Body of pancreas (tissue), 4 donors: Measurements from ENCODE around the gene ELOVL4. TPM values are rescaled to one million over a fixed set of nuclear protein-coding genes. Genes with fewer than 3 reads are reported as not detected.

Experiments used
- ATAC-seq: fragments of 150-250 bp; one replicate; pipeline ENCODE4 v1.9.1; 2016
- DNase-seq, 4 donors: peaks; one replicate each; pipeline ENCODE4 v3.0.0-alpha.2; 2019
- H3K27ac ChIP-seq, 4 donors: fragments of 200-600 bp; sonication (generic); 1 replicate in 3 of 4; 2 replicates in 1 of 4; pipeline versions ENCODE4 v1.5.1 to v1.6.1; 2016 to 2019; ENCODE audit warnings: mild to moderate bottlenecking in 1 of 4, mixed read lengths in 1 of 4, moderate library complexity in 1 of 4
- H3K27me3 ChIP-seq, 2 donors: fragments of 200-600 bp; sonication (generic); one replicate each; pipeline ENCODE4 v1.6.0; 2016; ENCODE audit warnings: mild to moderate bottlenecking in 1 of 2
- H3K36me3 ChIP-seq, 2 donors: fragments of 200-600 bp; sonication (generic); replicated peaks in 1 of 2; 2 replicates each; pipeline ENCODE4 v1.5.1; 2016; ENCODE audit warnings: low read depth in 2 of 2; ENCODE audit not compliant: insufficient read depth in 1 of 2
- H3K4me1 ChIP-seq: fragments of 200-600 bp; sonication (generic); one replicate; pipeline ENCODE4 v1.6.0; 2016
- H3K4me3 ChIP-seq, 2 donors: fragments of 200-600 bp; sonication (generic); 1 replicate in 1 of 2; 2 replicates in 1 of 2; pipeline ENCODE4 v1.5.1; 2016 to 2019
- H3K9me3 ChIP-seq, 3 donors: fragments of 200-600 bp; sonication (generic); 1 replicate in 2 of 3; 2 replicates in 1 of 3; pipeline ENCODE4 v1.5.1; 2016
- CTCF ChIP-seq, 7 experiments: fragments of 450-650 bp in 4 of 7; fragments of 200-600 bp in 3 of 7; sonication (generic) in 3 of 7; IDR thresholded peaks; one replicate each; pipeline ENCODE4 v1.5.1; 2016 to 2019; ENCODE audit warnings: antibody characterized with exemption in 7 of 7
- POLR2A ChIP-seq, 3 donors: fragments of 450-650 bp; IDR thresholded peaks; one replicate each; pipeline ENCODE4 v1.6.1; 2016; ENCODE audit warnings: antibody characterized with exemption in 3 of 3, mild to moderate bottlenecking in 2 of 3
- WGBS, 2 donors: methylation state at CpG; one replicate each; pipeline ENCODE4 v1.1.5; 2017; 5-methylcytosine and 5-hydroxymethylcytosine counted together
- intact Hi-C: fragments of 100-400 bp; cut with DNase I; formaldehyde crosslinking; loops from one replicate; pipeline ENCODE4 v1.15.1; 2023
- total RNA-seq, 2 donors: library from RNA; depleted of rRNA; stranded (reverse); fragments of >200 nt; gene quantifications; one replicate each; pipeline ENCODE4 v1.1.0, GENCODE V29; 2016

ELOVL4 gene
- total RNA-seq, 2 donors from 2014 or later = 0.52 TPM; not detected in 1

DNA sequence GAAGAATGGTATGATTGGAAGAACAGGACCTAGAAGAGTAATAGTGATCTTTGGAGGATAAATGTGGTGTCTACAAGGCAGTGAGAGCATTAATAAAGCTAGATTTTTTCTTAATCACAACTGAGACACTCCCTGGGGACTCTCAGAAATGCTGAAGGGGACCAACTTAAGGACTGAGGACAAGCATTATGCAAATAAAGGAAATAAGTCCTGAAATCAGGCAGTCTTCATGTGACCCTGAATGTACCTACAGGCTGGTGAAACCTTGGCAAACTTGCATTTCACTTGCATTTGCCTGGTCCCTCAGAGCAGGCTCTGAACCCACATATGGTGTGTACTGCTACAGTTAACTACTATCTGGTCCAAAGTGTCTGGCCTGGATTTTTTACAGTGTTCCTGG, 37.8 kb upstream of the ELOVL4 start:
- DNase-seq (no peak), ATAC-seq (no peak)
- intact Hi-C loops = no loop called here
- H3K27me3 ChIP-seq = no peaks in the 10 kb centered on the region
- TF ChIP-seq POLR2A (IDR thresholded peaks at IDR 0.05) (no peak), CTCF (IDR thresholded peaks at IDR 0.05) (no peak)
- H3K27ac ChIP-seq = no peak overlapping the region
- H3K4me3 ChIP-seq = no peak overlapping the region
- H3K9me3 ChIP-seq = no peaks in the 10 kb centered on the region
- no peaks in the 10 kb centered on the region for H3K36me3 ChIP-seq
- no peaks in the 10 kb centered on the region for H3K4me1 ChIP-seq

DNA sequence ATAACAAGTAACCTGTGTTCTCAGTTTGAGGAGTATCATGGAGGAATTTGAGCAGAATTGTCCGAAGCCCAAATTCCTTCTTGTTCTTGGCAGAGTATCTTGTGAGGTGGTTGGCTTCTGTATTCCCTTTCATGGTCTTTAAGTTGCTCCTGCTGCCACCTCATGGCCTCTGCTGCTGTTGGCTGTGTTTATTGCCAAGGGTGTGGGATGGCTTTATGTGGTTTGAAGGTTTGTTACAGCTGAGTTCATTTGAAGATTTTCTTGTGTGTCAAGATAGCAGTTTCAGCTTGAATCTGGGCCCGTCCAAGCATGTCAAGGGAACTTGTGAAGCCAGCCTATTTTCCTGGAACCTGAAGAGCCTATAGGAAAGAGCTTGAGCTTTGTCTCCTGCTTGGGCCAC, 36.9 kb upstream of the ELOVL4 start:
- no peaks in the 10 kb centered on the region for H3K36me3 ChIP-seq
- ATAC-seq (no peak), DNase-seq (no peak)
- TF ChIP-seq CTCF (IDR thresholded peaks at IDR 0.05) = no peak
- no peak for TF ChIP-seq POLR2A (IDR thresholded peaks at IDR 0.05)
- no peak overlapping the region for H3K4me3 ChIP-seq
- H3K9me3 ChIP-seq = no peaks in the 10 kb centered on the region
- H3K4me1 ChIP-seq = no peaks in the 10 kb centered on the region
- intact Hi-C loops = no loop called here
- 51 to 67% methylated on average over 2 of the region's 2 CpGs for WGBS, 2 donors
- no peak overlapping the region for H3K27ac ChIP-seq
- H3K27me3 ChIP-seq = no peaks in the 10 kb centered on the region

DNA sequence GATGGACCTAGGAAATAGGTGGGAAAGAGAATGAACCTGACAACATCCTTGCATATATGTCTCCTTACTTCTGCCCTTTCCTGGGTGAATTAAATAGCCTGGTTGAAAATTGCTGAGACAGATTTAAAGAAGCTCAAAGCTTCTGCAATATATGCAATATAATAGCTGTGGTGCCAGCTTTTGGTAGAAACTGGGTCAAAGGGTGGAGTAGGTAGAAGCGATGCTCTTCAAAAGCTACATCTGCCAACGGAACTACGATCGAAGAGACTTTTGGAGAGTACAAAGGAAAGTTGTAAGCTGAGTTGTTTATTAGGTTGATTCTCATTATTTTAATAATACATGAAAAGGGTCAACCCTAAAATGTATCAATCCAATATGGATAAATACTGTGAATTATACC, 34.3 kb upstream of the ELOVL4 start:
- Histone ChIP-seq H3K27me3 (no peaks in the 10 kb centered on the region), H3K4me1 (no peaks in the 10 kb centered on the region), H3K36me3 (no peaks in the 10 kb centered on the region), H3K27ac (no peak overlapping the region), H3K4me3 (no peak overlapping the region), H3K9me3 (no peaks in the 10 kb centered on the region)
- intact Hi-C loops = no loop called here
- 92 to 98% methylated on average over 4 of the region's 4 CpGs for WGBS, 2 donors
- no peak for ATAC-seq
- no peak for TF ChIP-seq CTCF (IDR thresholded peaks at IDR 0.05)
- TF ChIP-seq POLR2A (IDR thresholded peaks at IDR 0.05) = no peak
- DNase-seq = no peak

DNA sequence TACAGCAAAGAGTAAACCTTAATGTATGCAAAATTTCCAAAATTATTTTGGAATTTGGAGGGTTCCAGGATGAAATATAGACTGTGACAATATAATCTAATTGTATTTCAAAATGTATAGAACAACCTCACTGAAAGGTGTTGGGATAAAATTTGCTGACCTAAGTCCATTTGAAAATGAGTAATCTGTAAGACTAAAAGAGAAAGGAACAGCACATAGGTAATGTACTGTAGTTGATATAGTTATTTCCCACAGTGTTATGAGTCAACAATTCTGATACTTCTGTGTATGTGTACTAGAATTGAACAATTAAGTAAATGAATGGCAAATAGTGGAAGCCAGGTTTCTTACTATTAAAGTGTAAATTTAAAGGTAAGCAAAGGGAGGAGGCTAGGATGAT, 23.8 kb upstream of the ELOVL4 start:
- ATAC-seq (no peak), DNase-seq (no peak)
- intact Hi-C loops = no loop called here
- TF ChIP-seq CTCF (IDR thresholded peaks at IDR 0.05) (no peak), POLR2A (IDR thresholded peaks at IDR 0.05) (no peak)
- peaks cover 0 to 7% (median 0%) of the 10 kb centered on the region in 3 donors for H3K9me3 ChIP-seq
- no peaks in the 10 kb centered on the region for H3K36me3 ChIP-seq
- H3K27ac ChIP-seq = no peak overlapping the region
- no peak overlapping the region for H3K4me3 ChIP-seq
- H3K4me1 ChIP-seq = no peaks in the 10 kb centered on the region
- H3K27me3 ChIP-seq = no peaks in the 10 kb centered on the region

- no peak overlapping the region for H3K27ac ChIP-seq
- intact Hi-C loops = no loop called here
- no peaks in the 10 kb centered on the region for H3K4me1 ChIP-seq
- ATAC-seq (no peak), DNase-seq (no peak)
- no peaks in the 10 kb centered on the region for H3K36me3 ChIP-seq
- H3K9me3 ChIP-seq = peaks cover 0 to 7% (median 0%) of the 10 kb centered on the region in 3 donors
- 65 to 72% methylated on average over 5 of the region's 5 CpGs for WGBS, 2 donors
- no peaks in the 10 kb centered on the region for H3K27me3 ChIP-seq
- no peak overlapping the region for H3K4me3 ChIP-seq
- TF ChIP-seq CTCF (IDR thresholded peaks at IDR 0.05) (no peak), POLR2A (IDR thresholded peaks at IDR 0.05) (no peak)
Observed at GRCh38 chr6:79969784-79970183, 22.4 kb upstream of the ELOVL4 start.
